Measurements from ENCODE around the gene KARS1. TPM values are rescaled to one million over a fixed set of nuclear protein-coding genes. Genes with fewer than 3 reads are reported as not detected.

Gene KARS1
- total and polyA plus RNA-seq, 5 donors from 2014 or later = 130 to 237 (median 192) TPM

DNA sequence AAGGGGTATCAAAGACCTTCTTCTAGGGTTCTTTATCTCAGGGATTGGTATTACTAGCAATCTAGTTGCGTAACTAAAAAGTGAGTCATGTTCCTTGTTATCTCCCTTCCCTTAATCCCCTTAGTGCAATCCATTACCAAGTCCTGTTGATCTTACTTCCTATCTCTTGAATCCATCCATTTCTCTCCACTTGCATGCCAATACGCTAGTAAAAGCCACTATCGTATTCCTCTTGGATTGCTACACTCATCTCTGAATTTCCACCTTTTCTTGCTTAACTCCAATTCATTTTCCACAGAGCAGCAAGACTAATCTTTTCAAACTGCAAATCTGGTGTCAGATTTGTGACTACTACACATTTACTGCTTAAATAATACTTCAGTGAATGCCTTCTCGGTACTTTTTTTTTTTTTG lies 22.5 kb downstream of the KARS1 start:
- peak overlapping the region in 2 of 3 donors; percentile 69 to 99 for H3K27ac Mint-ChIP-seq
- peaks cover 5% of the 10 kb centered on the region for H3K27me3 Mint-ChIP-seq
- DNase-seq = no peak
- H3K9me3 Mint-ChIP-seq = no peaks in the 10 kb centered on the region
- Histone ChIP-seq H3K27ac (ENCODE audit: insufficient read depth, low read length, poor library complexity, severe bottlenecking) (no peak overlapping the region), H3K4me3 (ENCODE audit: low read depth, low read length) (no peak overlapping the region), H3K36me3 (ENCODE audit: control insufficient read depth, insufficient read depth, low read length) (peaks cover 39% of the 10 kb centered on the region), H3K9me3 (ENCODE audit: control insufficient read depth in 2 of 2, low read length in 2 of 2) (no peaks in the 10 kb centered on the region), H3K4me1 (ENCODE audit: control insufficient read depth, insufficient read depth, low read length, poor library complexity, severe bottlenecking) (peaks cover 43% of the 10 kb centered on the region), H3K27me3 (ENCODE audit: control insufficient read depth, insufficient read depth, low read length) (no peaks in the 10 kb centered on the region)
- H3K36me3 Mint-ChIP-seq = peaks cover 56% of the 10 kb centered on the region
- peak overlapping the region in 3 of 4 donors; percentile 39 to 70 (median 64) for H3K4me3 Mint-ChIP-seq
- ATAC-seq (ENCODE audit: low read depth in 2 of 2) = no peak
- peaks cover 36 to 72% (median 52%) of the 10 kb centered on the region in 4 donors for H3K4me1 Mint-ChIP-seq

DNA sequence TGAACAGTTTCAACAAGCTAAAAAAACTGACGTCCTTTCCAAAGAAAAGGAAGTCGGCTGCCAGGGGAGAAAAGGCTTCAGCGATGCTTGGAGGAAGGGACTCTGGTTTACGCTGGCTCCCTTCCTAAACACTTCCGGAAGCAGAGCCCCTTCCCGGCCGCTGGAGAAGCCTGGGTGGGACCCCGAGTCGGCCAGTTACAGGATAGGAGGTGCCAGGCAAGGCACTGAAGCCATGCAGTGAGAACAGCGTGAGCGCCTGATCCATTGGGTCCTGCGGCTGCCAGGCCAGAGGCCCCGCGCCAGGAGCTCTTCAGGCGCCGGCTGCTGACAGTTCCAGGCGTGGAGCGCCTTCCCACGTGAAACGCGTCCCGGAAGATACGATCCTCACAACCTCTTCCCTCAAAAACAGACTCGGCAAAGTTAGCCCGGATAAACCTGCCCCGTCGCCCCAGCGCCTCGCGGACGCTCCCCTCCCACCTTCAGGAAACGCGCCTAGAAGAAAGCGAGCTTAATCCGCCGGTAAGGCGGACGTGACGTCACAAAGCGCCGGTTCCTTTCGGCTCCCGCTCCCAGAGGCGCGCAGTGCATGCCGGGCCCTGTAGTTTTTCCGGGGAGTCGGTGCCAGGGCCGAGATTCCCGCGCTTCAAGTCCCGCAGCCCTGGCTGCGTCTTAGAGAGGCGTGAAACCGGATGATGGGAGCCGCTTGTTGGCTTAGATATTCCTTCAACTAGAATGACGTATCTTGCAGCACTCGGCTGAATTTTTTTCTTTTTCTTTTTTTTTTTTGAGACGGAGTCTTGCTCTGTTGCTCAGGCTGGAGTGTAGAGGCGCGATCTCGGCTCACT lies 24.5 kb downstream of the KARS1 start, which contains the start of gene ADAT1:
Gene ADAT1 (minus strand): TSS at position 521 of the 845 bp plus-strand sequence. CDS start 2,482 bp downstream, outside the sequence.
- Histone ChIP-seq H3K27ac (ENCODE audit: insufficient read depth, low read length, poor library complexity, severe bottlenecking) (peak within 1 kb of the TSS; percentile 93), H3K36me3 (ENCODE audit: control insufficient read depth, insufficient read depth, low read length) (peaks cover 32% of the 10 kb centered on the region), H3K27me3 (ENCODE audit: control insufficient read depth, insufficient read depth, low read length) (no peaks in the 10 kb centered on the region), H3K4me3 (ENCODE audit: low read depth, low read length) (peak within 1 kb of the TSS; percentile 95), H3K9me3 (ENCODE audit: control insufficient read depth in 2 of 2, low read length in 2 of 2) (no peaks in the 10 kb centered on the region), H3K4me1 (ENCODE audit: control insufficient read depth, insufficient read depth, low read length, poor library complexity, severe bottlenecking) (peaks cover 35% of the 10 kb centered on the region)
- DNase-seq = peak; percentile 97 to 99 (median 99)
- H3K27ac Mint-ChIP-seq = peak within 1 kb of the TSS; percentile 94 to 99 (median 98)
- no peaks in the 10 kb centered on the region for H3K9me3 Mint-ChIP-seq
- H3K27me3 Mint-ChIP-seq = peaks cover 5% of the 10 kb centered on the region
- H3K4me1 Mint-ChIP-seq = peaks cover 27 to 70% (median 46%) of the 10 kb centered on the region in 4 donors
- peak within 1 kb of the TSS; percentile 93 to 99 (median 98) for H3K4me3 Mint-ChIP-seq
- ATAC-seq (ENCODE audit: low read depth in 2 of 2) = peak; percentile 97 to 98
- peaks cover 47% of the 10 kb centered on the region for H3K36me3 Mint-ChIP-seq

DNA sequence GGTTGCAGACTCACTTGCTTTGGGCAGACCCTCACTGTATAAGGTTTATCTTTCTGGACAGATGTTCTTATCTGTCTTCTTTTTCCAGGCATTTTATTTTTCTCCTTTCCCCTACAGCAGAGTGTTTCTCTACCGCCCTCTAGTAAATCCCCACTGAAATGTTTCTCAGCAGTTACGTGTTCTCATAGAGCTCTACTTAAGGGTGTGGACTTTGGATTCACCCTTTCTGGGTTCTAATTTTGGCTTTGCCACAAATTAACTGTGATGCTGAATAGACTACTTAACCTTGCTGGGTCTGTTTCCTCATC lies 26.3 kb downstream of the KARS1 start:
- peak overlapping the region; percentile 48 for H3K4me3 ChIP-seq (ENCODE audit: low read depth, low read length)
- peak overlapping the region; percentile 9 to 99 (median 75) for H3K27ac Mint-ChIP-seq
- H3K9me3 Mint-ChIP-seq = no peaks in the 10 kb centered on the region
- no peak for ATAC-seq (ENCODE audit: low read depth in 2 of 2)
- H3K4me1 Mint-ChIP-seq = peaks cover 19 to 66% (median 45%) of the 10 kb centered on the region in 4 donors
- H3K27me3 ChIP-seq (ENCODE audit: control insufficient read depth, insufficient read depth, low read length) = no peaks in the 10 kb centered on the region
- H3K36me3 Mint-ChIP-seq = peaks cover 39% of the 10 kb centered on the region
- peaks cover 36% of the 10 kb centered on the region for H3K4me1 ChIP-seq (ENCODE audit: control insufficient read depth, insufficient read depth, low read length, poor library complexity, severe bottlenecking)
- peaks cover 5% of the 10 kb centered on the region for H3K27me3 Mint-ChIP-seq
- H3K36me3 ChIP-seq (ENCODE audit: control insufficient read depth, insufficient read depth, low read length) = peaks cover 29% of the 10 kb centered on the region
- no peaks in the 10 kb centered on the region for H3K9me3 ChIP-seq (ENCODE audit: control insufficient read depth in 2 of 2, low read length in 2 of 2)
- H3K27ac ChIP-seq (ENCODE audit: insufficient read depth, low read length, poor library complexity, severe bottlenecking) = peak overlapping the region; percentile 47
- peak in 1 of 3 donors; percentile 46 for DNase-seq
- H3K4me3 Mint-ChIP-seq = peak overlapping the region; percentile 90 to 99 (median 96)

- no peaks in the 10 kb centered on the region for H3K9me3 ChIP-seq (ENCODE audit: control insufficient read depth in 2 of 2, low read length in 2 of 2)
- DNase-seq (no peak), ATAC-seq (ENCODE audit: low read depth in 2 of 2) (no peak)
- H3K27me3 ChIP-seq (ENCODE audit: control insufficient read depth, insufficient read depth, low read length) = no peaks in the 10 kb centered on the region
- Mint-ChIP-seq H3K9me3 (no peaks in the 10 kb centered on the region), H3K4me1 (peaks cover 17 to 66% (median 48%) of the 10 kb centered on the region in 4 donors), H3K27ac (peak overlapping the region; percentile 9 to 99 (median 75)), H3K36me3 (peaks cover 36% of the 10 kb centered on the region), H3K27me3 (peaks cover 5% of the 10 kb centered on the region), H3K4me3 (peak overlapping the region; percentile 90 to 99 (median 96))
- H3K4me3 ChIP-seq (ENCODE audit: low read depth, low read length) = peak overlapping the region; percentile 48
- H3K4me1 ChIP-seq (ENCODE audit: control insufficient read depth, insufficient read depth, low read length, poor library complexity, severe bottlenecking) = peaks cover 41% of the 10 kb centered on the region
- H3K27ac ChIP-seq (ENCODE audit: insufficient read depth, low read length, poor library complexity, severe bottlenecking) = peak overlapping the region; percentile 47
- peaks cover 25% of the 10 kb centered on the region for H3K36me3 ChIP-seq (ENCODE audit: control insufficient read depth, insufficient read depth, low read length)
Measured at GRCh38 chr16:75620326-75621169, 26.9 kb downstream of the KARS1 start.

DNA sequence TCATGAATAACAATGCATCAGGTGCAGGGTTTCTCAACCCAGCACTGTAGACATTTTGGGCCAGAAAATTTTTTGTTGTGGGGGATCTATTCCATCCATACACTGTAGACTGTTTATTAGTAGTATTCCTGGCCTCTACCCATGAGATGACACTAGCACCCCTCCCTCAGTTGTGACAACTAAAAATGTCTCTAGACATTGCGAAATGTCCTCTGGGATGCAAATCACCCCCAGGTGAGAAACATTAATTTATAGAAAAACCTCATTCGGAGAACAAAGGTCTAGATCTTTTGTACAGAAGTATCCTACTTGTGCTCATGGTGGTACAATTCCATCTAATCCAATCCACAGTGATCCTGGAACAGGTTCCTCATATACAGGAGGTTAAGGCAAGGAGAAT lies 28.7 kb downstream of the KARS1 start:
- H3K27ac Mint-ChIP-seq = peak overlapping the region; percentile 23 to 49 (median 33)

DNA sequence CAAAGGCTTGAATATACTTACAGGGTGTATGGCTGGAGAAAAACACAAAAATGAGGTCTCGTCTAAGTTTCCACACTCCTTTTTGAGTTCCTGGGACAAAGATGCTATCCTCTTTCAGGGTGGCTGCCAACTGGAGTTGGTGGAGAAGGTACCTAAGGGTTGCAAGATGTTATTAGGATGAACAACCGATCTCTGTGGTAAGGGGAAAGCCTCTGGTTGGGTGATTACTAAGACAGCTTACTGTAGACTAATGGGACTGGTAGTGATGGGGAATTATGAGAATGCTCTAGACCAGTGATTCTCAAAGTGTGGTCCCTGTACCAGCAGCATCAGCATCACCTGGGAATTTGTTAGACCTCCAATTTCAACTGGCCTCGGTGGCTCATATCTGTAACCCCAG lies 30.3 kb downstream of the KARS1 start:
- no peak for ATAC-seq (ENCODE audit: low read depth in 2 of 2)
- H3K36me3 Mint-ChIP-seq = peaks cover 49% of the 10 kb centered on the region

More for the DNA sequence above, 28.7 kb downstream of the KARS1 start:
- Histone ChIP-seq H3K27ac (ENCODE audit: insufficient read depth, low read length, poor library complexity, severe bottlenecking) (no peak overlapping the region), H3K27me3 (ENCODE audit: control insufficient read depth, insufficient read depth, low read length) (no peaks in the 10 kb centered on the region), H3K36me3 (ENCODE audit: control insufficient read depth, insufficient read depth, low read length) (peaks cover 32% of the 10 kb centered on the region), H3K4me1 (ENCODE audit: control insufficient read depth, insufficient read depth, low read length, poor library complexity, severe bottlenecking) (peaks cover 48% of the 10 kb centered on the region), H3K9me3 (ENCODE audit: control insufficient read depth in 2 of 2, low read length in 2 of 2) (no peaks in the 10 kb centered on the region), H3K4me3 (ENCODE audit: low read depth, low read length) (no peak overlapping the region)
- Mint-ChIP-seq H3K9me3 (no peaks in the 10 kb centered on the region), H3K4me3 (peak overlapping the region in 3 of 4 donors; percentile 5 to 60 (median 19)), H3K4me1 (peaks cover 15 to 69% (median 48%) of the 10 kb centered on the region in 4 donors), H3K36me3 (peaks cover 40% of the 10 kb centered on the region), H3K27me3 (peaks cover 5% of the 10 kb centered on the region)
- ATAC-seq (ENCODE audit: low read depth in 2 of 2) (no peak), DNase-seq (no peak)

DNA sequence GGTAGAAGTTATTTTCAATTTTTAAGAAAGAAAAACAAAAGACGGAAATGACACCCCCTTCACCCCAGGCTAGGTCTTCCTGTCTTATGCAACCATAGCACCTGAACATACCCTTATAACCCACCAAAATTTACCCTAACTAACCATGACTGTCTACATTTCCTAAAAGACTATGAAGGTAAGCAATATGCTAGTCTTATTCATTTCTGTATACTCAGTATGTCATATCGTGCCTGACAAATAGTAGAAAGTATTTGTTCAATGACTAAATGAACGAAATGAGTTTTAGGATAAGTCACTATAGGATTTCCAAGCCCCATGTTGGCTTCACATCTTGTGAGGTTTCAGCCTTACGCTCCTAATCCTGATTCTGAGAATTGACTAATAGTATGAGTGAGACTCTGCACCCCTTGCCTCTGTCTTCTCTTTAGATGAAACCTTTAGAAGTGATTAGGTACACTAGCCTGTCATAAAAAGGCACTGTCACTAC lies 30.9 kb downstream of the KARS1 start:
- Histone ChIP-seq H3K4me3 (ENCODE audit: low read depth, low read length) (peak overlapping the region; percentile 63), H3K9me3 (ENCODE audit: control insufficient read depth in 2 of 2, low read length in 2 of 2) (no peaks in the 10 kb centered on the region), H3K36me3 (ENCODE audit: control insufficient read depth, insufficient read depth, low read length) (peaks cover 49% of the 10 kb centered on the region), H3K4me1 (ENCODE audit: control insufficient read depth, insufficient read depth, low read length, poor library complexity, severe bottlenecking) (peaks cover 36% of the 10 kb centered on the region), H3K27ac (ENCODE audit: insufficient read depth, low read length, poor library complexity, severe bottlenecking) (peak overlapping the region; percentile 77), H3K27me3 (ENCODE audit: control insufficient read depth, insufficient read depth, low read length) (no peaks in the 10 kb centered on the region)
- ATAC-seq (ENCODE audit: low read depth in 2 of 2) = peak; percentile 67 to 80
- H3K27me3 Mint-ChIP-seq = no peaks in the 10 kb centered on the region
- H3K27ac Mint-ChIP-seq = peak overlapping the region; percentile 91 to 96 (median 96)
- peaks cover 51% of the 10 kb centered on the region for H3K36me3 Mint-ChIP-seq
- H3K4me1 Mint-ChIP-seq = peaks cover 10 to 60% (median 40%) of the 10 kb centered on the region in 4 donors
- no peaks in the 10 kb centered on the region for H3K9me3 Mint-ChIP-seq
- H3K4me3 Mint-ChIP-seq = peak overlapping the region; percentile 64 to 92 (median 73)
- DNase-seq = peak in 2 of 3 donors; percentile 50 to 65

More for the DNA sequence above, 30.3 kb downstream of the KARS1 start:
- peaks cover 10 to 65% (median 45%) of the 10 kb centered on the region in 4 donors for H3K4me1 Mint-ChIP-seq
- Histone ChIP-seq H3K27ac (ENCODE audit: insufficient read depth, low read length, poor library complexity, severe bottlenecking) (peak overlapping the region; percentile 77), H3K4me1 (ENCODE audit: control insufficient read depth, insufficient read depth, low read length, poor library complexity, severe bottlenecking) (peaks cover 42% of the 10 kb centered on the region), H3K27me3 (ENCODE audit: control insufficient read depth, insufficient read depth, low read length) (no peaks in the 10 kb centered on the region), H3K9me3 (ENCODE audit: control insufficient read depth in 2 of 2, low read length in 2 of 2) (no peaks in the 10 kb centered on the region), H3K36me3 (ENCODE audit: control insufficient read depth, insufficient read depth, low read length) (peaks cover 46% of the 10 kb centered on the region), H3K4me3 (ENCODE audit: low read depth, low read length) (peak overlapping the region; percentile 63)
- no peaks in the 10 kb centered on the region for H3K9me3 Mint-ChIP-seq
- peak overlapping the region; percentile 64 to 92 (median 73) for H3K4me3 Mint-ChIP-seq
- H3K27me3 Mint-ChIP-seq = no peaks in the 10 kb centered on the region
- DNase-seq = no peak
- H3K27ac Mint-ChIP-seq = peak overlapping the region; percentile 91 to 96 (median 96)
